GM20431 (cell line): ENCODE measurements around the gene HLX.

Source experiments
- in situ Hi-C: fragments of 300-500 bp; cut with MseI, MboI; formaldehyde crosslinking; loops from one replicate; pipeline ENCODE4 v1.15.0; 2020; ENCODE audit warnings: low sequenced_read_pairs; ENCODE audit not compliant: unreplicated experiment

HLX gene

GRCh38 chr1:220879076-220879508 lies at the start of gene HLX:
TSS of gene HLX (plus strand) at chr1:220879443. CDS start at chr1:220879858, 415 bp downstream.
- in situ Hi-C loops, result loop anchor here (10.0 to 25.0 kb wide), 2 partner anchors 326 to 558 kb away; no protein-coding TSS in a partner anchor

GRCh38 chr1:220833436-220833835 lies 45.8 kb upstream of the HLX start:
- in situ Hi-C loops, result no loop called here

GRCh38 chr1:220834155-220834870 lies 44.9 kb upstream of the HLX start:
- in situ Hi-C loops, result no loop called here

- in situ Hi-C loops, result no loop called here
Measured at GRCh38 chr1:220838578-220838977, 40.7 kb upstream of the HLX start.

- in situ Hi-C loops, result no loop called here
Measured at GRCh38 chr1:220839474-220839873, 39.8 kb upstream of the HLX start.

GRCh38 chr1:220841293-220841692 lies 38.0 kb upstream of the HLX start:
- in situ Hi-C loops, result no loop called here

- in situ Hi-C loops, result no loop called here
Measured at GRCh38 chr1:220843481-220844011, 35.7 kb upstream of the HLX start.

- in situ Hi-C loops, result no loop called here
Measured at GRCh38 chr1:220852408-220852807, 26.8 kb upstream of the HLX start.

- in situ Hi-C loops, result loop anchor here (10.0 kb wide), 1 partner anchor 333 kb away; no protein-coding TSS in a partner anchor
Measured at GRCh38 chr1:220872296-220872695, 6.9 kb upstream of the HLX start.

GRCh38 chr1:220873087-220873486 lies 6.2 kb upstream of the HLX start:
- in situ Hi-C loops, result loop anchor here (10.0 kb wide), 1 partner anchor 332 kb away; no protein-coding TSS in a partner anchor

GRCh38 chr1:220873868-220874655 lies 5.2 kb upstream of the HLX start:
- in situ Hi-C loops, result loop anchor here (10.0 kb wide), 1 partner anchor 331 kb away; no protein-coding TSS in a partner anchor

GRCh38 chr1:220875260-220875659 lies 4.0 kb upstream of the HLX start:
- in situ Hi-C loops, result loop anchor here (10.0 to 25.0 kb wide), 2 partner anchors 330 to 562 kb away; no protein-coding TSS in a partner anchor

GRCh38 chr1:220876511-220877376 lies 2.5 kb upstream of the HLX start:
- in situ Hi-C loops, result loop anchor here (10.0 to 25.0 kb wide), 2 partner anchors 328 to 561 kb away; no protein-coding TSS in a partner anchor

GRCh38 chr1:220877377-220878095 lies 1.7 kb upstream of the HLX start:
- in situ Hi-C loops, result loop anchor here (10.0 to 25.0 kb wide), 2 partner anchors 327 to 560 kb away; no protein-coding TSS in a partner anchor

- in situ Hi-C loops, result loop anchor here (10.0 to 25.0 kb wide), 2 partner anchors 326 to 559 kb away; no protein-coding TSS in a partner anchor
Measured at GRCh38 chr1:220878191-220879075, 810 bp upstream of the HLX start.

GRCh38 chr1:220879509-220880361 lies 492 bp downstream of the HLX start:
- in situ Hi-C loops, result loop anchor here (10.0 to 25.0 kb wide), 2 partner anchors 325 to 558 kb away; no protein-coding TSS in a partner anchor

GRCh38 chr1:220880362-220880670 lies 1.1 kb downstream of the HLX start:
- in situ Hi-C loops, result loop anchor here (25.0 kb wide), 1 partner anchor 557 kb away; no protein-coding TSS in a partner anchor
